Mucosa of gallbladder (tissue), 1 donor: Measurements from ENCODE around the gene TMEM117. TPM values are rescaled to one million over a fixed set of nuclear protein-coding genes. Genes with fewer than 3 reads are reported as not detected.

Experiments
- DNase-seq: peaks from one replicate; pipeline ENCODE4 v3.0.0-alpha.2; 2020; ENCODE audit warnings: low spot score
- total RNA-seq: library from RNA; stranded (reverse); gene quantifications from one replicate; pipeline ENCODE4 v1.2.1, GENCODE V29; 2021
- donor health status: DM: no; HTN: no; CAD: no.

Gene TMEM117
- 12.0 TPM for total RNA-seq

GRCh38 chr12:43835656-43836474, at the start of gene TMEM117:
TSS of gene TMEM117 (plus strand) at chr12:43836081.
- DNase-seq: peak; percentile 53

- DNase-seq: no peak
These were observed 48.8 kb upstream of the TMEM117 start for GRCh38 chr12:43786899-43787693.

DNA sequence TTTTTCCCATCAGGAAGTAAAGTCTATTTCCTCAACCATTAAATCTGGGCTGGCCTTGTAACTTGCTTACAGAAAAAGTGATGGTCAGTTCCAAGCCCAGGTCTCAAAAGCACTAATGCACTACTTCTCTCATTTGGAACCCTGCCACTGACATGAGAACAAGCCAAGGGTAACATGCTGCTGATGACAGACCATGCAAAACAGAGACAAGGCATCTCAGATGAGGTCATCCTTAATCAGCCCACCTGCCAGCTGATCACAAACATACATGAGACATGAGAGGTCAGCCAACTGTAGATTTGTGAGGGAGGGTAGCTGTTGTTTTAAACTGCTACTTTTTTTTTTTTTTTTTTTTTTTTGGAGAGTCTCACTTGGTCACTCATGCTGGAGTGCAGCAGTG, 45.9 kb upstream of the TMEM117 start:
- DNase-seq: no peak

DNA sequence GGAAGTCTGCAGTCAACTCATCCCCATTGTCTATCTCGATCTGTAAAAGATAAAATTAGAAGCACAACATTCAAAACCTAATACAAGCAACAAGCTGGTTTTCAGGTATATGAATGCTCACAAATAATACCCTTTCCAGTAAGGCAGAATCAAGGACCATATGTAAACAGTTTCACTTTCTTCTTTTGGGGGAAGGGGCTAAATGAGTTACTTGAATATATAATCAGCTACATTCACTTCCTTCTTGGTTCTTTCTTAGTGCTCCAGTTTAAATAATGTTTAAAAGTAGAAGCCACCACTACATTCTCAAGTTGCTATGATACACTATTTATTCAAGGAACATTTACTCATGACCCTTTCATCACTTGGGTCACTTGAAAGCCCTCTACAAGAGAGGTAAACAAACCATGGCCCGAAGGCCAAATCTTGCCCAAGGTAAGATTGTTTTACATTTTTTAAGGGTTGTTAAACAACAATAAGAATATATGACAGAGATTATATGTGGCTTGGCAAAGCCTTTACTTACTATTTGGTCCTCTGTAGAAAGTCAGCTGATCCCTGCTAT, 40.1 kb upstream of the TMEM117 start:
- no peak for DNase-seq

DNA sequence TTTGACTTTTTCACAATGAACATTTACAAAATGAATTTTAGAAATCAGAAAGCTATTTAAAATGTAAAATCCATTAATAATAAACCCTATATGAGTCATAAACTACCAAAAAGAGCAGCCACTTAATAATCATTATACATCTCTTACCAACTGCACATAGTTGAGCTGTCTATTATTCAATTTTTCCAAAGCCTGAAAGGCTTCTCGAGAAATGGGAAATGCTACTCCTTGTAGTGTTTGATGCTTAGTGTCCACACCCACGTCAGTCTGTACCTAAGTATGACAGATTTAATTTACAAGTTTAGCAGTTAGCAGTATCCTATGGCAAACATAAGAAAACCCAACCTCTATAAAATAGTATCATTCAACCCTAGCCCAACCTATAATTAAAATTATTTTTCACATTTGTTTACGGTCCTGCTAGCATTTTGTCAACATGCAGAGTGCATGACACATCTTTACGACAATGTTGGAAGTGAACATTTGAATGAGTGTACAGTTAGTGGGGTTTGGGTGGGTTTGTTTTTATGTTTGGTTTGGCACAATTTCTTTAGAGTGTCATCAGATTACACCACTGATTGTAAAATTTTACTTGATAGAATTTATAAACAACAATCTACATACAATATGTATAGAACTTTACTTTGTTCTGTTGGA, 38.2 kb upstream of the TMEM117 start:
- DNase-seq: no peak

GRCh38 chr12:43805149-43805859, 30.6 kb upstream of the TMEM117 start:
- no peak for DNase-seq

DNA sequence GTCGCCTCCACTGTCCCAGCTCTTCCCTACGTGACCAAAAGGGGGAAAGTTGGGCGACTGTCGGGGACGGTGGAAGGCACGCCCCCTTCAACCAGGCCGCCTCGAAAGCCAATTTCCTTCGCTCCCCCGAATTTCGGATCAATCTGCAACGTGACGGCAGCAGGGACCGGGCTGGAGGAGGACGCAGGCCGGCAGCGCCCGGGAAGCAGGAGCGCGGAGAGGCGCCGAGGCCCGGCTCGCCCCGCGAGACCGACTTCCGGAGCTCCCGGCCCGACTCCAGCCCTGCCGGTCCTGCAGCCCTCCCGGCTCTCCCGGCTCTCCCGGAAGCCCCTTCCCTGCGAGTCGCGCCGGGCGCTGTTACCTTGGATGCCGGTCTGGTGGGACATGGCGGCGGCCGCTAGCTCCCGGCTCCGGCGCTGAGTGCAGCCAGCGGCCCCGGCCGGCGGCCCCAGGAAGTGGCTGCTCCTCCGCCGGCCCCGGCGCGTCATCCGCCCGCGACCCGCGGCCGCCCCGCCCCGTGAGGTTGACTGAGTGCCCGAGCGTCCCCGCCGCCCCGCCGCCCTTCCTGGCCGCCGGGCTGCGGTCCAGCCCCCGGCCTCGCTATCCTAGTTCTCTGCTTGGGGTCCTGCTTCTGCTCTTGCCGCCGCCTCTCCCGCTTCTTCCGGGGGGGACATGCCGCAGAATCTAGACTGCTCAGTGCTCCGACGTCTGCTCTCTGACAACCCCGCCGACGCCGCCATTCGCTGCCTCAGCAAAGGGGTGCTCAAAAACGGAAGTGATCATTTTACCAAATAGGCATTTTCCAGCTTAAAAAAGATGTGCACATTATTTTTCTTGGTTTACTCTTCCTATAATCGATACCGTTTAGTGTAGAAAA, 29.8 kb upstream of the TMEM117 start, which contains the start of gene TWF1:
TSS of gene TWF1 (minus strand) at position 458 of the 877 bp plus-strand sequence. CDS start at position 386, 72 bp downstream.
- DNase-seq: peak; percentile 88

GRCh38 chr12:43806737-43807072, 29.2 kb upstream of the TMEM117 start:
- no peak for DNase-seq

GRCh38 chr12:43807386-43807785, 28.5 kb upstream of the TMEM117 start:
- DNase-seq: no peak

GRCh38 chr12:43812057-43812456, 23.8 kb upstream of the TMEM117 start:
- DNase-seq: no peak

GRCh38 chr12:43812926-43813325, 23.0 kb upstream of the TMEM117 start:
- DNase-seq: no peak

DNA sequence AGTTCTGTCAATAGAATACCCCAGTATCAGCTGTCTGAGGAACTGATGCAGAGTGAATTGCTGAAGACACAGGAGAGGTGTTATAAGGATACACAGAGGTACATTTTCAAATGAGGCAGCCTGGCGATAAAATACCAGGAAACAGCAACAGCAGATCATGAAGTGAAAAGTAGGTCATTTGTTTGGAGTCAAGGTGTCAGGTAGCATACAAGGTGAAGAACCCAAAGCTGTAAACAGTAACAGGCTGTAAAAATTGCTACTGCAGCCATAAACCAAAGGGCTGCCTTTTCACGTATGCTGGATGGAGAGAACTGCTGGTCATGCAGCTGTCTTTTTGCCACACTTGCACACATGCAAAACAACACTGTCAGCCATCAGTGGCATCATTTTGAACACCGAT, 20.5 kb upstream of the TMEM117 start:
- DNase-seq: no peak

DNA sequence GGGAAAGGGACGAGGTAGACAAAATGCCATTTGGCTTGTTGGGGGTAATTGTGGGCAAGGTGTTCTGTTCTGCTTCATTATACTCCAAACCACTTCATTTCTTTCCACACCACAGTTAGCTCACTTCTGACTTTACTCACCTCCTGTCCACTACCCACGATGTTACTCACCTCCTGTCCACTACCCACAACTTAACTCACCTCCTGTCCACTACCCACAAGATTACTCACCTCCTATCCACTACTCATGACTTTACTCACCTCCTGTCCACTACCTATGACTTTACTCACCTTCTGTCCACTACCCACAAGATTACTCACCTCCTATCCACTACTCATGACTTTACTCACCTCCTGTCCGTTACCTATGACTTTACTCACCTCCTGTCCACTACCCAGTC, 19.7 kb upstream of the TMEM117 start:
- no peak for DNase-seq

GRCh38 chr12:43824207-43824775, 11.6 kb upstream of the TMEM117 start:
- no peak for DNase-seq

- DNase-seq: no peak
These were observed 9.2 kb upstream of the TMEM117 start for GRCh38 chr12:43826681-43827080.

GRCh38 chr12:43827093-43827492, 8.8 kb upstream of the TMEM117 start:
- DNase-seq: no peak

- DNase-seq: no peak
These were observed 3.3 kb upstream of the TMEM117 start for GRCh38 chr12:43832463-43833168.

GRCh38 chr12:43835264-43835655, 621 bp upstream of the TMEM117 start:
- DNase-seq: no peak

DNA sequence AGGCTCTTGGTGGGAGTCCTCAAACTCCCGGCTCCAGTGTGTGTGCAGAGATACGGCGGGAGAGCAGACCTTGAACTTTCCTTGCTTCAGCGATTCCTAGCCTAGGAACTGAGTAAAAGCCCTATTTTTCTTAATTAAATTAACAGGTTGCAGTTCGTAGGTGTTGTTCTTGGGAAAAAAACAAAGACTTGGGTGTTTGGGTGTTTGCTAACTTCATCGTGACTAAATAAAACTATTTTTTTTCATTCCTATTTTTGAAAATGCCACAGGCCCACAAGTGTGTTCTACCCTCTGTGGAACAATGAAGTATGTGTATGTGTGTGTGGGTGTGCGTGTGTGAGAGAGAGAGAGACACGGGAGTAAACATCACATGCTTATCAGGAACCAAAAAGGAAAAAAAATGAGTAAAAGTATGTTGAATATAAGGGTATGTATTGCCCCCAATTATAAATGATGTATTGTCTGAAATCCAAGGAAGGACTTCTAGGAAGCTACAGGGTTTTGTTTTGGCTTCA, 651 bp downstream of the TMEM117 start:
- DNase-seq: no peak
